Prostate gland (tissue), 2 donors: ENCODE measurements around the gene TMEM134.

Source experiments
- CTCF ChIP-seq, 4 experiments: fragments of 200-600 bp in 2 of 4; fragments of 450-650 bp in 2 of 4; sonication (generic) in 2 of 4; IDR thresholded peaks; 1 replicate in 3 of 4; 2 replicates in 1 of 4; pipeline ENCODE4 v1.5.1; 2016 to 2019; ENCODE audit warnings: antibody characterized with exemption in 4 of 4, mild to moderate bottlenecking in 2 of 4, moderate library complexity in 2 of 4
- POLR2A ChIP-seq: fragments of 450-650 bp; IDR thresholded peaks from one replicate; pipeline ENCODE4 v1.6.1; 2016; ENCODE audit warnings: antibody characterized with exemption, mild to moderate bottlenecking
- POLR2AphosphoS5 ChIP-seq: sonication (generic); formaldehyde crosslinking; IDR thresholded peaks from one replicate; pipeline ENCODE4 v1.6.1; 2017; ENCODE audit warnings: antibody characterized with exemption

- TF ChIP-seq POLR2A, result no peak
- TF ChIP-seq CTCF (IDR thresholded peaks at IDR 0.05), result no peak
- no peak for TF ChIP-seq POLR2AphosphoS5
Observed at GRCh38 chr11:67466367-67466766, 2.7 kb downstream of the TMEM134 start.
